ENCODE results near the gene NTF4.
"Not testable (repeated sequence)": the region's sequence is repeated elsewhere in the genome, so short reads cannot be mapped to it uniquely, and the experiment has no call there.

The NTF4 gene

GRCh38 chr19:49091391-49092038 is 26.9 kb upstream of the NTF4 start:
- DNase-seq (ENCODE audit: low read depth in 2 of 2) = no peak

GRCh38 chr19:49086296-49086695 is 21.7 kb upstream of the NTF4 start:
- no peak for DNase-seq (ENCODE audit: low read depth in 2 of 2)

- no peak for DNase-seq (ENCODE audit: low read depth in 2 of 2)
Measured at GRCh38 chr19:49085868-49086232, 21.2 kb upstream of the NTF4 start.

DNA sequence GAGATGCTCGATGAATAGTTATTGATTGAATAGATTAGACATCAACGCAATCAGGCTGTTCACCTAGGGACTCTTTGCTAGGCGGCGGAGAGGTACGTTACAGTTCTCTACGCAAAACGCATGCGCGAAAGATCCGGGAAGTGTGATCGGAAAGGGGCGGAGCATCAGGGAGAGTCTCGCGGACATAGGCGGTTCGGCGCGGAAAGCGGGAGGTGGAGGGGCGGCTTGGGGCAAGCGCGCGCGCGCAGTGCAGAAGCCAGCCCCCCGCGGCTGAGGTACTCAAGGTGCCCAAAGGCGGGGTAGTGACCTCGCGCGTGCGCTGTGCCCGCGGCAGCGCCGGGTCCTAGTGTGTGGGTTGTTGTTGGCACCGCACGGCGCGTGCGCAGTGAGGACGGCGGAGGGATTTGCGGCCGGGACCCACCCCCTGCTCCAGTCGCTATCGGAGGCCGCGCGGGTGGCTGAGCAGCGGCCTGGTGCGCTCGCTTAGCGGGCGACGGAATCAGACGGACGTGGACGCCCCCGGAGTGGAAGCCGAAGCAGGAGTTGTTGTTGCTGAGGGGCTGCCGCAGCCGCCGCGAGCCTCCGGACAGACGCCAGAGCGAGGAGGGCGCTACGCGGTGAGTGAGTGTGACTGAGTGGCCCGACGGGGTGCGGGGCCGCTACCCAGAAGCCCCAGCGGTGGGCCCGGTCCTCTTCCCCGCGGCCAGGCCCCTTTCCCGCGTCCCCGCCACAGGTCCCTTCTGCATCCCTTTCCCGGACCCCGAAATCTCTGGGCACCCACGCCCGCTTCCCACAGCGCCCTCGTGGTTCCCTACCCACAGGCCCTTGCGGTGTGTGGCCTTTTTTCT is 20.6 kb upstream of the NTF4 start, which contains the start of gene SNRNP70:
Gene SNRNP70, plus strand, starts transcription at position 432 of the 848 bp plus-strand sequence. CDS start 964 bp downstream, outside the sequence.
- peak; percentile 98 to 99 for DNase-seq (ENCODE audit: low read depth in 2 of 2)

DNA sequence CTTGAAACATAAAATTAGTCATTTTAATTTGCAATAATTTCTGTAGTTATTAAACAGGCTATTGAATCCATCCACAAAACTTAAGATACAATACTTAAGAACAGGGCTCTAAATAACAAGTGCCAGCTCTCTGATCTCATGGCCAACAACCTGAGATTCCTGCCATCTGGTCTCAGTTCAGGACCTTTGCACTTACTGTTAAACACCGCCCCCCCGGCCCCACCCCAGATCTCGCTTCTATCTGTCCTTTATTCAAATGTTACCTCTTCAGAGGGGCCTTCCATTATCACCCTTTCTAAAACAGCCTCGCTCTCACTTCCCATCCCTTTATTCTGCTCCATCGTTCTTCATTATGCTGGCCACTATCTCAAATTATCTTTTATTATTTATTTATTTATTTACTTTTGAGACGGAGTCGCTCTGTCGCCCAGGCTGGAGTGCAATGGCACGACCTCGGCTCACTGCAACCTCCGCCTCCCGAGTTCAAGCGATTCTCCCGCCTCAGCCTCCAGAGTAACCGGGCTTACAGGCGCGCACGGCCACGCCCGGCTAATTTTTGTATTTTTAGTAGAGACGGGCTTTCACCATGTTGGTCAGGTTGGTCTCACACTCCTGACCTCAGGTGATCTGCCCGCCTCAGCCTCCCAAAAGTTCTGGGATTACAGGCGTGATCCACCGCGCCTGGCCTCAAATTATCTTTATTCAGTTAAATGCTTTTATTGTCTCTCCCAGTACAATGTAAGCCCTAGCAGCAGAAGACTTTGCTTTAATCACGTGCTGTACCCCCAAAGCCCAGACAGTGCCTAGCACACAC is 19.8 kb upstream of the NTF4 start:
- no peak for DNase-seq (ENCODE audit: low read depth in 2 of 2)

DNA sequence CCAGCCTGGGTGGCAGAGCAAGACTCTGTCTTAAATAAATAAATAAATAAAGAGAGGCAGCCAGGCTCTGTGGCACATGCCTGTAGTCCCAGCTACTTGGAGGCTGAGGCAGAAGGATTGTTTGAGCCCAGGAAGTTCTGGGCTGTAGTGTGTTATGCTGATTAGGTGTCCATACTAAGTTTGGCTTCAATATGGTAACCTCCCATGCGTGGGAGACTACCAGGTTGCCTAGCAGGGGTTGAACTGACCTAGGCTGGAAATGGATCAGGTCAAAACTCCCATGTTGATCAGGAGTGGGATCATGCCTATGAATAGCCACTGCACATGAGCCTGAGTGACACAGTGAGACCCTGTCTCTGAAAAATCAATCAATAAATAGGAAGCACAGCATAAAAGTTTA is 16.7 kb upstream of the NTF4 start:
- no peak for DNase-seq (ENCODE audit: low read depth in 2 of 2)

DNA sequence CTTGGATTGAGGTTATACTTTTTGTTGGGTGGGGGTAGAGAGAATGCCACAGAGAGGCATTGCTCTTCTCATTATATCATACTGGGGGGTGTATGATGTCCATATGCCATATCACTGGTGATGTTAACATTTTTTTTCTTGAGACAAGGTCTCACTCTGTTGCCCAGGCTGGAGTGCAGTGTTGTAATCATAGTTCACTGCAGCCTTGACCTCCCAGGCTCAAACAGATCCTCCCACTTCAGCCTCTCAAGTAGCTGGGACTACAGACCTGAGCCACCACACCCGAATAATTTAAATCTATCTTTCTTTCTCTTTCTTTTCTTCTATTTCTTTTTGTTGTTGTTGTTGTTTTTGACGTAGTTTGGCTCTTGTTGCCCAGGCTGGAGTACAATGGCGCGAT is 15.8 kb upstream of the NTF4 start:
- no peak for DNase-seq (ENCODE audit: low read depth in 2 of 2)

DNA sequence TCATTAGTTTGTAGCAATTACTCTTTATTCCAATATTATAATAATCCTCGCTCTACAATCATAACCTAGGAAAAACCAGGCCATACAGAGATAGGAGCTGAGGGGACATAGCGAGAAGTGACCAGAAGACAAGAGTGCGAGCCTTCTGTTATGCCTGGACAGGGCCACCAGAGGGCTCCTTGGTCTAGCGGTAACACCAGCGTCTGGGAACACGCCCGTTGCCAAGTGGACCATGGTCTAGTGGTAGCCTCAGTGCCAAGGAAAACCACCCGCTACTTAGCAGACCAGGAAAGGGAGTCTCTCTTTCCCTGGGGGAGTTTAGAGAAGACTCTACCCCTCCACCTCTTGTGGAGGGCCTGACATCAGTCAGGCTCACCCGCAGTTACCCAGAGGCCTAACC is 10.3 kb upstream of the NTF4 start:
- DNase-seq (ENCODE audit: low read depth in 2 of 2) = not testable (repeated sequence)

DNA sequence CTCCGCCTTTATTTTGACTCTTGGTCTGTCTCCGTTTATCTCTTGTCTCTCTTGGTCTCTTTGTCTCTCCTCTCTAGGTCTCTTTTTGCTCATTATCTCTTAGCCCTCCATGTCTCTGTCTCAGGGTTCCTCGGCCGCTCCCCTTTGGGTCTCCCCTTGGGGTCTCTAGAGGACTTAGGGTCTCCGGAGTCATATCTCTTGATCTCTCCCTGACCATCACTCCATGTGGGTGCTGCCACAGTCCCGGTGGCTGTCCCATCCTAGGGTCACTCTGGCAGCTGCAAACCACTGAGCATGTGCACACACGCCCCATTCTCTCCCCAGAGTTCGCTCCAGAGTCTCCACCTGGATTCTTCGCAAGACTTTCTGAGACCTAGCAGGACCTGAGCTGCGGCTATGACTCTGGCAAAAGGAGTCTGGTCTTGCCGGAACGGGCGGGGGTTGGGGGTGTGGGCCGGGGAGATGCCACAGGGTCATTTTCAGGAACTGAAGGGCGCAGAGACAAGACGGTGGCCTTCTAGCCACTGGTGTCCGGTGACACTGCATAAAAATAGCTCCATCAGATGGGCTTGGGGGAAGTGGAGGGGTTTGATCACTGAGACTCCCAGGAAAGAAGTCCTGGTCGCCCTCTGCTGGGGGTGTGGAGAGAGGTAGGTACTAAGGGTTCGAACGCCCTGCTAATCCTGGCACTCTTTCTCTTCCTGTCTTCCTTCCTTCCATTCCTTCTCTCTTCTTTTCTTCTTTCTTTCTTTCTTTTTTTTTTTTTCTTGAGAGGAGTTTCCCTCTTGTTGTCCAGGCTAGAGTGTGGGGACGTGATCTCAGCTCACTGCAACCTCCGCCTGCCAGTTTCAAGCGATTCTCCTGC is 9.1 kb upstream of the NTF4 start:
- no peak for DNase-seq (ENCODE audit: low read depth in 2 of 2)

DNA sequence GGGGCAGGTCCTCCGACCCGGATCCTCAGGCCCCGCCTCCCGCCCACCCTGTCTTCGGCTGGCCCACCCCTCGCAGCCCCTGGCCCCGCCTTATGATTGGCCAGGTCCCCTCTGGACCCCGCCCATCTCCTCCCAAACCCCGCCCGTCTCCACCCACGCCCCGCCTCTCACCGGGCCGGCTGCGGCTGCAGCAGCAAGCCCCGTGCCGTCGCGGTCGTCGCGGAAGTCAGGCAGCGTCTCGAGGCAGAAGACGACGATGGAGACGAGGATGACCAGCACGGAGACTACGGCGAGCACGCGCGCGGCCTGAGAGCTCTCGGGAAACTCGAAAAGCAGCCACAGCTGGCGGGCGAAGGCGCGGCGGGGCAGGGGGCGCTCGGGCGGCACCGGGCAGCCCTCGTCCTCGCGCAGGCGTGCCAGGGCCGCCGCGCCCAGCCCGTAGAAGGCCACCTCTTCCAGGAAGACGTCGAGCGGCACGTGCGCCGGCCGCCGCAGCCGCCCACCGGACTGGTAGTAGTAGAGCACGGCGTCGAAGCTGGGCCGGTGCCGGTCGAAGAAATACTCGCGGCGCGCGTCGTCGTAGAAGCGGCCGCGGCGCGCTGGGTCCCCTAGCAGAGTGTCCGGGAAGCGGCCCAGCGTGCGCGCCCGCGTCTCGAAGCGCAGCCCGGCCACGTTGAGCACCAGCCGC is 7.4 kb upstream of the NTF4 start:
- DNase-seq (ENCODE audit: low read depth in 2 of 2) = no peak

DNA sequence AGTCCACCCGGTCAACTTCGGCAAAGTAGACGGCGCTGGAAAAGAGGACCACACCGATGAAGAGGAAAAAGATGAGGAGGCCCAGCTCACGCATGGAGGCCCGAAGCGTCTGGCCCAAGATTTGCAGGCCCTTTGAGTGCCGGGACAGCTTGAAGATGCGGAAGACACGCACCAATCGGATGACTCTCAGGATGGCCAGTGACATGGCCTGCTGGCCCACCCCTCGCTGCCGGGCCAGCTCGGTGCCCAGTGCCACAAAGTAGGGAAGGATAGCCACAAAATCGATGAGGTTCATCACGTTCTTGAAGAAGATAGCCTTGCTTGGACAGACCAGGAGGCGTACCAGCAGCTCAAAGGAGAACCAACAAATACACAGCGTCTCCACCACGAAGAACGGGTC is 5.8 kb upstream of the NTF4 start:
- DNase-seq (ENCODE audit: low read depth in 2 of 2) = no peak

GRCh38 chr19:49069026-49069425 is 4.4 kb upstream of the NTF4 start:
- DNase-seq (ENCODE audit: low read depth in 2 of 2) = no peak

- no peak for DNase-seq (ENCODE audit: low read depth in 2 of 2)
Measured at GRCh38 chr19:49067554-49067953, 2.9 kb upstream of the NTF4 start.

GRCh38 chr19:49065905-49066512 is 1.4 kb upstream of the NTF4 start:
- no peak for DNase-seq (ENCODE audit: low read depth in 2 of 2)

- no peak for DNase-seq (ENCODE audit: low read depth in 2 of 2)
Measured at GRCh38 chr19:49064029-49064629, 489 bp downstream of the NTF4 start.

DNA sequence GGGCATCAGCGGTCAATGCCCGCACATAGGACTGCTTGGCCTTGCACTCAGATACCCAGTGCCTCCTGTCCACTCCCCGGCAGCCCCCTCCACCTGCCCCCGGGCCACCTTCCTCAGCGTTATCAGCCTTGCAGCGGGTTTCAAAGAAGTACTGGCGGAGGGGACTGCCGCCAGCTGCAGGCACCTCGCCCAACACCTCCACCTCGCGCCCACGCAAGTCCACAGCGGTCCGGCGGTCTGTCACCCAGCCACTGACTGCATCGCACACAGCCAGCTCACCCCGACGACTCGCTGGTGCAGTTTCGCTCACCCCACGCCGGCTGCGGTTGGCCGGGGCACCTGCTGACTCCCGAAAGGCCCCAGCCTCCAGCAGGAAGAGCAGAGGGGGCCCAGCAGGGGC is 3.2 kb downstream of the NTF4 start:
- DNase-seq (ENCODE audit: low read depth in 2 of 2) = no peak

DNA sequence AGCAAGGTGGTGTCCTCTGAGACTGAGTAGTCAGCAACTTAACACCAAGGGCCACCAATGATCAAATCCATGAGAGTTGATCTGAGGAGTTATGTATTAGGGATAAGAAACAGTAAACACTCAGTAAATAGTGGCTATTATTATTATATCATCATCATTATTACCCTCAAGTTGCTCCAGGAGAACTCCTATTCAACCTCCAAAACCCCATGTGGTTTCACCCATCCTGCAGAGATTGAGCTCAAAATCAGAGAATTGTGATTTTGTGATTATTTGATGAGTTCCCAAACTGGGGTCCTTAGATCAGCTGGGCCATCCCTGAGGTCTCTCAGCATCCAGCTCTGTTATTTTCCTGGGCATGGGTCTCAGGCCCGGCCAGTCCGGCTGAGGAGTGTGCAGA is 3.6 kb downstream of the NTF4 start:
- DNase-seq (ENCODE audit: low read depth in 2 of 2) = no peak

GRCh38 chr19:49059053-49059452 is 5.6 kb downstream of the NTF4 start:
- no peak for DNase-seq (ENCODE audit: low read depth in 2 of 2)

DNA sequence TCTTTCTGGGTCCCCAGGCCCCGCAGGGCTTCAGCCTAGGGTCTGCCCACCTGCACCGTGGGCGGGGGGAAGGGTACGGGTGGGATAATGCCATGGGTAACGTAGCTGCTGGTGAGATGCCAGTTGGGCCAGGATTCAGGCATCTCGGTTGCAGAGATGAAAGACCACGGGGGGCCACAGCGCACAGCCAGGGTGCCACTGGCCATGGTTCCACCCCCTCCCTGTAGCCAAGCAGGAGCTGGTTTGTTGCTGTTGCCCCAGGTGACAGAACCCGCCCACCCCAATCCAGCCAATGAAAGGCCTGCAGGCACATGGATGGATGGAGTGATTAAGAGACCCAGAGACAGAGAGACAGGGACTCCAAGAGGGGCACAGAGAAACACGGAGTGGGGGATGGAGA is 6.1 kb downstream of the NTF4 start:
- DNase-seq (ENCODE audit: low read depth in 2 of 2) = no peak

- no peak for DNase-seq (ENCODE audit: low read depth in 2 of 2)
Measured at GRCh38 chr19:49057636-49058234, 6.9 kb downstream of the NTF4 start, which contains the start of gene CGB7. Gene CGB7, minus strand, starts transcription at chr19:49057749. Its CDS starts 2,374 bp downstream, at chr19:49055375.
